GM21786 (cell line): ENCODE data around the gene AK9.
A peak's percentile ranks its signal among the peaks of the same experiment; 100 is the strongest.
"Not testable (repeated sequence)": the region's sequence is repeated elsewhere in the genome, so short reads cannot be mapped to it uniquely, and the experiment has no call there.

Experiments used
- ATAC-seq: cut with Tn5 transposase; IDR thresholded peaks from one replicate; pipeline ENCODE4 v1.9.1; 2021; ENCODE audit not compliant: unreplicated experiment

Gene AK9

DNA sequence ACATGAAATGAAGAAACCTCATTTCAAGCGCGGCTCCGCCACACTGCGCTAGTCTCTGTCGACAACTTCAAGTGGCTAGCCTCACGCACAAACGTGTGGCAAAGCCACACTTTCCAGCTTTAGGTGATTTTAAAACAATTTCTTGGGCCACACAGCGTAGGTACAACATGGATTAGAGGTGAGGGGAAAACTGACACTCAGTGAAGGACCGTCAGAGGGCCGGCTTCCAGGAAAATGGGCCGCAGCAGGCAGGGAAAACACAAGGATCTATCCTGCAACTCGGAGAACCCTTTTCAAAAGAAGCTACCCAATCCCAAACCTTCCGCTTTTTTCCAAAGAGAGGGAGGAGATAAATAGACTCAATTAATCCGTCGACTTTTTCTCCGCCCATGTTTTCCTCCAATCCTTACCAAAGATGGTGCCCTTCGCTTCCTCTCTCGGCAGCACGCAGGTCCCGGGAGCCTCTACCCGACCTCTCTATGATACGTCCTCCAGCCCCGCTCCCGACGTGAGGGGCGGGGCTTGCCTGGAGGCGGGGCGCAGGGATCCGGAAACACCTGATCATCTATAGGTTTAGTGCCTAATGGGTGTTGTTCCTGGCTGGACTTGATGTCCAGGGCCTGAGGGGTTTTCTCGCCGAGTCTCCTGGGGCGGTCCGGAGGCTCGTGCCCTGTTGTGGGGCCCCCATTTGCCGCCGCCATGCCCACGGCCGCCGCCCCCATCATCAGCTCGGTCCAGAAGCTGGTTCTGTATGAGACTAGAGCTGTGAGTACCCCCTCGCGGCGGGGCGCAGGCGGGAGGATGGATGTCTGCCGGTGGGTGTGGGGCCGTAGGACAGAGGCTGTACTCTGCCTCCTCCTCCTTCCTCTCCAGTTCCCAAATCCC lies at the start of gene AK9, which contains the start of gene FIG4:
TSS of gene AK9 (minus strand) at position 466 of the 885 bp plus-strand sequence. CDS start 15,457 bp downstream, outside the sequence.
TSS of gene FIG4 (plus strand) at position 560 of the 885 bp plus-strand sequence. CDS start at position 700, 140 bp downstream.
- peak; percentile 94 for ATAC-seq

DNA sequence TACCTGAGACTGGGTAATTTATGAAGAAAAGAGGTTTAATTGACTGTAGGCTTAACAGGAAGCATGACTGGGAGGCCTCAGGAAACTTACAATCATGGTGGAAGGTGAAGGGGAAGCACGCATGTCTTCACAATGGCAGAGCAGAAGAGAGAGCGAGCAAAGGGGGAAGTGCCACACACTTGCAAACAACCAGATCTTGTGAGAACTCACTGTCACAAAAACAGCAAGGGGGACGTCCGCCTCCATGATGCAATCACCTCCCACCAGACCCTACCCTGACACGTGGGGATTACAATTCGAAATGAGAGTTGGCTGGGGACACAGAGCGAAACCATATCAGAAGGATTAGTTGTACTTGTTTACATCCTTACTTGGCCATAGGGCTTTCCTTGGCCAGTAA lies 49.8 kb upstream of the AK9 start:
- ATAC-seq, result no peak

DNA sequence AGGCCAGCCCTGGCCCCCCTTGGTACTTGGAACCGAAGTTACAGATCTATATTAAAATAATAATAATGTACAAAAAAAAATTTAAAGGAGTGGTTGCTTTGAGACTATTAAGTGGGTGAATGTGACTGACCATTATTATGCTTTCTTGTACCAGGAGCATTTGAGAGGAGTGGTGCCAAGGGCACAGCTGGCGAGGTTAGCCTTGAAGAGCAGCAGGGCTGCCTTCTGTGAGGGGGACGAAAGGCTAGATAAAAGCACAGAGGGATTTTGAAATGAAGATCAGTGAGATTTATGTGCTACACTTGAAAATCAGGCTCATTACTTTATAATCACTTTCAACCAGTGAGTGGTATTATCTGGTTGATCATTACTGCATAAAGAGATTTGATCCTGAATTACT lies 48.7 kb upstream of the AK9 start:
- ATAC-seq, result no peak

DNA sequence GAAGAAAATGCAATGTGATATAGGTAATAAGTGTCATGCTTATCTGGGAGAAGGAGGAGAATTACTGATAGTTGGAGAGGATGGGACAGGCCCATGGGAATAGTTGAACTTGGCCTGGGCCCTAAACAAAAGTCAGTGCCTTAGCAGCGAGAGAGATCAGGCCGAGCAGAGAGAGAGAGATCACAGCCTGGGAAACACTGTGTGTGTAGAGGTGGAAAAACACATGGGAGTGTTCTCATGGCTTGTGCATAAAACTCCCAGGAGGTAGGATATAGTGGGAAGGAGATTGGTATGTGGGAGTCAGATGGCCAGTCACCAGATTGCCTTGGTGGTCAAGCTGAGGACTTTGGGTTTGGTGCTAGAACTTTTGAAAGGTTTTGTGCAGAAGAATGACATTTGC lies 47.7 kb upstream of the AK9 start:
- ATAC-seq, result no peak

DNA sequence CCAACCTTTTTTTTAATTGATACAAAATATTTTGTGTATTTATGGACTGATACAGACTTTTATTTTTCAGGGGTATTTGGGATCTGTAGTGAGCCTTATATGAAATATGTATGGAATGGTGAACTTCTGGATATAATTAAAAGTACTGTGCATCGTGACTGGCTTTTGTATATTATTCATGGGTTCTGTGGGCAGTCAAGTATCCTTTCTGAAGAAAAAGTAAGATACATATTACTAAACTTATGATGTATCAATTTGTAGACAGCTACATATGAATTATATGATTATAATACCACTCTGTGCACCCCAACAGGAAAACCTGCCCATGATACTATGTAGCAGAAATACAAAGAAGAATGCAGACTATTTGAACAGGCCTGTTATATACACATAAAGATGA lies 47.3 kb upstream of the AK9 start:
- ATAC-seq, result no peak

DNA sequence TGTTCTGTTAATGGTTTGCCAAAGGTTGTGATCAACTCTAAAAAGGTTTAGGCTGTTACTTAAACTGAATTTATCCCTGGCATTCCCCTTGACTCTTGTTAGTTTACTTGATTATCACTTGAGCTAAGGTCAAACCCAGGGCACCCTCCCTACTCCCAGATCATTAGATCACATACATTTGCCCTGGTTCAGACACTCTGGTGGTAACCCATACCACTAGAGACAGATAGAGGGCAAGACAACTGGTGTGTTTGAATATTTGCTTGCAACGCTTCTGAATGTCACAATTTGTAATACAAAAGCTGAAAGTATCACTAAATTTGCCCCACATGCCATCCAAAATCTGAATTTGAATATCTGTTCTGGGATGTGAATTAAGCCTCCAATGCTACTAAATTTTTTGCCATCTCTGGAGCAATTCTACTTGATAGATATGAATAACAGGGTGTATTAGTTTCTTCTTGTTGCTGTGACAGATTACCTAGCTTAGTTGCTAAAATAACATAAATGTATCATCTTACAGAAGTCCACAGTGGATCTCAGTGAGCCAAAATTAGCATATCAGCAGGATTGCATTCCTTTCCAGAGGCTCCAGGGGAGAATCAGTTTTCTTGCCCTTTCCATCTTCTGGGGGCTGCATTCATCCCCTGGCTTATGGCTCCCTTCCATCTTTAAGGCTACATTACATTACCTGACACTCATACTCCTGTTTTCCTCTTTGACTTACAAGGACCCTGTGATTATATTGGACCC lies 45.4 kb upstream of the AK9 start:
- no peak for ATAC-seq

DNA sequence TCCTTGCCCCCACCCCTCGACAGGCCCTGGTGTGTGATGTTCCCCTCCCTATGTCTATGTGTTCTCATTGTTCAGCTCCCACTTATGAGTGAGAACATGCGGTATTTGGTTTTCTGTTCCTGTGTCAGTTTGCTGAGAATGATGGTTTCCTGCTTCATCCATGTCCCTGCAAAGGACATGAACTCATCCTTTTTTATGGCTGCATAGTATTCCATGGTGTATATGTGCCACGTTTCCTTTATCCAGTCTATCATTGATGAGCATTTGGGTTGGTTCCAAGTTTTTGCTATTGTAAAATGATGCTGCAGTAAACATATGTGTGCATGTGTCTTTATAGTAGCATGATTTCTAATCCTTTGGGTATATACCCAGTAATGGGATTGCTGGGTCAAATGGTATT lies 34.2 kb upstream of the AK9 start:
- not testable (repeated sequence) for ATAC-seq

DNA sequence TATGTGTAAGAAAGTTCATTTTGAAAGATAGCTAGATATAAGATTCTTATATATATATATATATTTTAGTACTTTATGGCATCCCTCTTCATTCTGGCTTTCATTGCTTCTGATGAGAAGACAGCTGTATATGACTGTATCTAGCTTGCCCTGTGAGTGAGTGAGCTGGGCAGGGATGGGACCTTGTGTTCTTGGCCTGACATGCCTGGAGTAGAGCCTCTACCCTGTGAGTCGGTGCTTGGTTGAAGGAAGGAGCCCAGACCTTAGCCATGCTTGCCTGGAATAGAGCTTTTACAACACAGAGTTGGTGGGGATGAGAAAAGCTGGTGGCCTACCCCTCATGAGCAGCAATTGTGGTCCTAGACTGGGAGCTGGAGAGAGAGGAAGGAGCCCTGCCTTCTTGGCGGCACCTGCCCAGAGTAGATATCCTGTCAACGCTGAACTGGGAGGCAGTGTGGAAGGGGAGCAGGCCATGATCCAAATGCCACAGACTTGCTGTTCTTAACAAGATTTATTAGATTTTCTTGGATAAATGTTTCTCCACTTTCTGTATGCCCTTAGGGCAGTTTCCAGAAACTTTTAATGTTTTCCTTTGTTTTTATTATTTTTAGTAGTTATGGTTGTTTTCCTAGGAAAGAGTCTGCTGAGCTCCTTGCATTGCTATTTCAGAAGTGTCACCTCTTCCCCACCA lies 31.7 kb upstream of the AK9 start:
- no peak for ATAC-seq

DNA sequence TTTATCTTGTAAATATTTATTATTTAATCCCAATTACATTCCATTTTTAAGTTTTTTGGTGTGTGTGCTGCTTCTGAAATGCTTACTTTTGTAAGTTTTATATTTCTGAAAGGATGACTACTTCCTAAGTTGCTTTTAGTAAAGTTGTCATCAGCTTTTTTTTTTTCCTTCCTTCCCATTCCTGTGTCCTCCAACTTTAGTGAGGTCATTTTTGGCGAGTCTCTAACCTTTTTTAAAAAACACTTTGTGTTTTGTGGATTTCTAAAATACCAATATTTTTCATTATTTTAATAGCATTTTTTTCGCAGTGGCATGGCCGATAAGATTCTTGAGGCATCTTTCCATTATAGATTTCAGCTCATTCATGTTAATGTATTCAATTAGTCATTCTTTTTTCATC lies 31.0 kb upstream of the AK9 start:
- no peak for ATAC-seq

DNA sequence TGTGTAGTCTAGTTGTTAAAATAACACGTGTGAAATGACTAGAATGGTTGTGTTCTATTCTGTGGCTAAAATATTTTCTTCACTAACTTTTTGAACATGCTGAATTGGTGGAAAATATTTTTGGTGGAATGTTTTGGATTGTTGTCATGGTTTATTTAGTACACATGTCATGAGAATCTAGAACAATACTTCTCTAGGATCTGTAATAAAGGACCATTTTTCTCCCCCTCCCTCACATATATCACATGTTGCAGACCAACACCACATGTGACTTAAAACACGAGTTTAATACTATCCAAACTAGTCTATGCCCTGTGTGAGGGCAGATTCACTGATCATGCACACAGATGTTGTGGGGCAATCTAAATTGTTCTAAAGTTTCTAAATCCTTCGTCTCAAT lies 29.3 kb upstream of the AK9 start:
- ATAC-seq, result no peak

DNA sequence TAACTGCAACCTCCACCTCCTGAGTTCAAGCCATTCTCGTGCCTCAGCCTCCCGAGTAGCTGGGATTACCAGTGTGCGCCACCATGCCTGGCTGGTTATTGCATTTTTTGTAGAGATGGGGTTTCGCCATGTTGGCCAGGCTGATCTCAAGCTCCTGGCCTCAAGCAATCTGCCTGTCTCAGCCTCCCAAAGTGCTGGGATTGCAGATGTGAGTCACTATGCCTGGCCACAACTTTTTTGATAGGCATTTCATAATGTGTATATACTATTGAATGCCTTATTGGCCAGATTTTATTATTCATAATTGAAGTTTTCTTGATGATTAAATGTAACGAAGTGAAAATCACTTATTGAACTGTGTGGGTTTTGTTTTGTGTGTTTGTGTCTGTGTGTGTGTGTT lies 28.0 kb upstream of the AK9 start:
- ATAC-seq, result no peak

DNA sequence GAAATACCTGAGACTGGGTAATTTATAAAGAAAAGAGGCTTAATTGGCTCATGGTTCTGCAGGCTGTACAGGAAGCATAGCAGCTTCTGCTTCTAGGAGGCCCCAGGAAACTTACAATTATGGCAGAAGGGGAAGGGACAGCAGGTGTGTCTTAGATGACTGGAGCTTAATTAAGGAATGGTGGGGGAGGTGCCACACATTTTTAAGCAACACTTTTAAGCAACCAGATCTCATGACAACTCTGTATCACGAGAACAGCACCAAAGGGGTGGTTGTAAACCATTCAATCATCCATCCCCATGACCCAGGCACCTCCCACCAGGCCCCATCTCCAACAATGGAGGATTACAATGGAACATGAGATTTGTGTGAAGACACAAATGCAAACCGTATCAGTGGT lies 27.0 kb upstream of the AK9 start:
- no peak for ATAC-seq

DNA sequence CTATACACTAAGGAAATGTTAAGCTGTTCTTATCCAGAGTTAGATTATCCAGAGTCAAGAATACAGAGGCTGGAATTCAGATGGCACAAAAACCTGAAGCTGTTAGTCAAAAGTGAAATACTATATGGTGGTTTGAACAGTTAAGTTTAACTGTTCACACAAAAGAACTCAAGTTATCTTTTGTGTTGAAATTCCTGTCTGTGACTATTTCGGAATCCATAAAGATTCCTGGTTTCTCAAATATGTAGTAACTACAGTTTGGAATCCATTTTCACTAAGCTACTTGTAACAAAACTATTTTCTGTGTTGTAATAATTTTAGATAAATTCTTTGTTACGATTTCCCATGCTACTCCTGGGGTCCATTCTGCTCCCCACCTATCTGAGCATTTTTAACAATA lies 24.6 kb upstream of the AK9 start:
- no peak for ATAC-seq

DNA sequence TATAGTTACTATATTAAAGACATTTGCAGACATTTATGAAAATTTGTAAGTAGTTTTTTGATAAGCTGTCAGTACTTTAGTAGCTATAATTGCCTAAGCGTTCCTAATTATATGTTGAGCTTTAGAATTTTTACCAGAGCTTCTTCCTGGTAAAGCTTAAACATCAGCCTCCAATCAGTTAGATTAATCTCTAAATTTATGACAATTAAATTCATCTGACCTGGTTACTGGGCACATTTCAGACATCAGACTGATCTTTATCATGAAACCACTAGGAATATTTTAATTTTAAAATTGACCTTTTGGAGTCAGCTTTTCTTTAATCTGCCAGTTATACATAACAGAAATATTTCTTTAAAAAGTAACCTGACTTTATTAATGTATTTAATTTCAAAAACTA lies 23.6 kb upstream of the AK9 start:
- no peak for ATAC-seq

DNA sequence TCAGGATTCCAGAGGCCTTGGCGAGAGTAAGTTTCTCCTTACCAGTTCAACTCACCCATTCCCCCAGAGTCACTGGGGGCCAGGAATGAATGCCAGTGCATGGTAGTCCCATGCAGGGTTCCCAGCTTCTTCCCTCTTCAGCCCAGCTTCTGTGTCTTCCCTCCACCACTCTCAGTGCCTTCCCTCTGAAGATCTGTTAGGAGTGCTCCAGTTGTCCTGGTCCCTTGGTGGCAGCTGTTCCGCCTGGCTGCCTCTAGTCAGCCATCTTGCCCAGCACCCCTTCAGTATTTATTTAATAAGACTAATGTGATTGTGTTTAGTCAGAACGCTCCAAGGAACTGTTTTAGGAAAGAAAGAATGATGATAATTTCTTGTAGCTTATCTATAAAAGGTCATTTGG lies 23.2 kb upstream of the AK9 start:
- ATAC-seq, result no peak

DNA sequence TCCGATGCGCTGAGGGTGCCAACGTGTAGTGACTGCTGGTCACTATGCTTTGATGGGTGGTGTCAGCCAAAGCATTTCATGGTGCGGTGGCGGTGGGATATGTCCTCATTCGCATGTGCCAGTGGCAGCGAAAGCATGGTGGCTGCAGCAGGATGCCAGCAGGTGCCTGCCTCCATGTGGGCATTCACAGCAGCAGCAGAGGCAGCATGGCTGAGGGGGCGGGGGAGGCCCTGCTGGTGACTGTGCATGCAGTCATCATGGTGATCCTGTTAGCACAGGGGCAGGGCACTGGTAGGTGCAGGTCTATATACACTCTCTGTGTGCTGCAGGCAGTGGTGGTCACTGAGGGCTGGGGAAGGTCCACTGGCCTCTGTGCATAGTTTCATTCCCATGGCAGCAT lies 22.1 kb upstream of the AK9 start:
- no peak for ATAC-seq

DNA sequence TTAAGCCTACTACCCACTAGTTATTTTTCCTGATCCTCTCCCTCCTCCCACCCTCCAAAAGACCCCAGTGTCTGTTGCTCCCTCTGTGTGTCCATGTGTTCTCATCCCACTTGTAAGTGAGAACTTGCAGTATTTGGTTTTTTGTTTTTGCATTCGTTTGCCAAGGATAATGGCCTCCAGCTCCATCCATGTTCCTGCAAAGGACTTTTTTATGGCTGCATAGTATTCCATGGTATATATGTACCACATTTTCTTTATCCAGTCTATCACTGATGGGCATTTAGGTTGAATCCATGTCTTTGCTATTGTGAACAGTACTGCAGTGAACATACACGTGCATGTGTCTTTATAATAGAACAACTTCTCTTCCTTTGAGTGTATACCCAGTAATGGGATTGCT lies 17.1 kb upstream of the AK9 start:
- not testable (repeated sequence) for ATAC-seq

DNA sequence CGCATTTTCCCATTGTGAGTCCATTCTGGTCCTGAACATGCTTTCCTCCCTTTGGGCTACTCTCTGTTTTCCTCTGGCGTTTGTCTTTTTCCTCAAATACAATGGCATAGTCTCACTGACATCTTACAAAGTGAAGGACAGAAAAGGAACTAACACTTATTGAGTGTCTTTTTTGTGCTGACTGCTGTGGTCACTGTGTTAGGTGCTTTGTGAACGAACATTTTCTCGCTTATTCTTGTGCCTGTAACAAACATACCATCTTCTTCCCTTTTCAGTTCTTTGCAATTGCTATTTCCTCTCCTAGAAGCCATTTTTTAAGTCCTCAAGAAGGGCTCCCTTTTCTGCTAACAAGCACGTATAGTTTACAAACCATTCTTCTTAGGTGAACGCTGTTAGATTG lies 15.5 kb upstream of the AK9 start:
- no peak for ATAC-seq

DNA sequence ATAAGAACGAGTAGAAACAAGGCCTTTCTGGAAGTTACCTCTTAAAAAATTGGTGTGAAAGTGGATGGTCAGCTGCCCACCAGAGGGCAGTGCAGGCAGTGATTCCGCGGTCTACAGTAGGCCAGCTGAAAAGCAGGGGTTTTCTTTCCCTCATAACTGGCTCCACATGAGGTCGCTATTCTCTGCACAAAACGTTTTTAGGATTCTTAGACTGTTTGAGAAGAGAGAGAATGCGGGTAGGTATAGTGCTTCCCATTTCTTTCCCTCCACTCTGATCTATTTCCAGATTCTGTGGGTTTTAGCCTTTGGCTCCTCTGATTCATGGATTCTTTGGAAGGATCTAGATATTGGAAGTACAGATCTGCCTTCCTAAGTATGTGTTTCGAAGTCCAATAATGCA lies 14.3 kb upstream of the AK9 start:
- ATAC-seq, result peak; percentile 92

DNA sequence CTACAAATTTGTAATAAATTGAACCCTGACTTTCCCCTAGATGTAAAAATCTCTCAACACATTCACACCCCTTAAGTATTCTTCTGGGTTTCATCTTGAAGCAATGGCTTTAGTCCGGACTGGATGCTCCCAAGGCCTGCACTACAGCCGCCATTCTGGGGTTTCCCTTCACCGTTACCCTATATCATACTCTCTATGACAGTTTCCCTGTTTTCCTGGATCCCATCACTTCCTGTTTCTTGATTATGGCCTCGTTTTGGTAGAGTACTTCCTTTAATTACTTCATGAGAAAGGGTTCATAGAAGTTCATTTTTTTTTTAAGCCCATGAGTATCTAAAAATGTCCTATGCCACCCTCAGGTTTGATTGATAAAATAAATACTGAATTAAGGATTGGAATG lies 11.8 kb upstream of the AK9 start:
- ATAC-seq, result no peak

DNA sequence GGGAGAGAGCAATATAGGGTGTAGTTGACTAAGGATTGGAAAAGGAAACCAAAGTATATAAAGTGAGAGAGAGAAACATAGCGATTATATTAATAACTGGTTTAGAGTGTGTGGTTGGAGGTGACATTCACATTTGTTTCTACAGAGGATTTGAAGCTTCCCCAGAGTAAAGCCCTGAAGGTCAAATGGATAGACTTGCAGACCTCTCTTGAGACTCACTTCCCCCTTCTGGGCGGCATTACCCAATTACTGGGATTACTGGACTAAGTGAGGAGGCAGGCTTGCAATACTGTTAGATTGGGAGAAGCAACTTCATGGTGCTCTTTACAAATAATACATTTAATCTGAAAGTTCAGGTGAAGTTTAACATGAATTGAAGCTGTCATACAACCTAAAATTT lies 10.8 kb upstream of the AK9 start:
- no peak for ATAC-seq

DNA sequence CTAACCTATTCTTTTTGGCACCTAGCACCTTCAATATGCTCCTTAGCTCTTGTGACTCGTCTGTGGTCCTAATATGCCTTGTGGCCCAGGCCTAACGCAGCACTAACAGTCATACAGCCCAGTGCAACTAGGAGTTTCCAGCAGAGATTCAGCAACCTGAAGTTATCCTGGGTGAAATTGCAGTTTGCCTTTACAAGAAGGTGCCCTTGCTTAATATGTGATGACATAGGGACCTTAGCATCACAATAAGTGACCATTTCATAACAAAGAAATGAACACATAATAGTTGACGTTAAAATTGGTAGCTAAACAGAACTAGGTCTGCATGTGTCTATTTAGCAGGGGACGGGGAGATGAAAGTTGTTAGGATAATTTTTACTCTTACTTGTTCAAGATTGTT lies 10.2 kb upstream of the AK9 start:
- ATAC-seq, result no peak
